Hepatocyte (in vitro differentiated cells): Measurements from ENCODE around the gene EPC1.

Experiments
- EZH2 ChIP-seq: fragments of 200-600 bp; sonication (generic); IDR thresholded peaks from 2 replicates; pipeline ENCODE4 v1.6.1; 2016; ENCODE audit warnings: antibody characterized with exemption, mild to moderate bottlenecking, borderline replicate concordance
- EZH2phosphoT487 ChIP-seq: fragments of 200-600 bp; sonication (generic); IDR thresholded peaks from one replicate; pipeline ENCODE4 v1.6.1; 2018; ENCODE audit warnings: antibody characterized with exemption, mild to moderate bottlenecking, low read depth, moderate library complexity; ENCODE audit not compliant: unreplicated experiment, severe bottlenecking

DNA sequence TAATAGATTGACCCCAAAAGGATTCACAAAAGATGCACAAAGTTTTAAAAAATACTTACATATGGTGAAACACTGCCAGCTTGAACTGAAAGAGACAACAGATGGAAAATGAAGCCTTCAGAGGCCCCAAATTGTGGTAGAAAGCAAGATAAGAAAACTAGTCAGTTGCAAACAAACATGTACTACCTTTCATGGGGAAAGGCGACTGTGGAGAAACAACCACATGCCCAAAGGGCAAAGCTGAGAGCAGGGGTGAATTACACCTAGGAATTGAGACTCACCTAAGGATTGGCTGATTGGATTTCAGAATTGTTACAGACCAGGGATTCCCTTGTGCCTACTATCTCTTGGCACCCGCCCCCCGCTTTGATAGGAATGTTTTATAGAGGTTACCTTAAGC lies 13.1 kb downstream of the EPC1 start:
- TF ChIP-seq EZH2 (no peak), EZH2phosphoT487 (no peak)
